Fibroblast of gingiva (primary cell): ENCODE data around the gene ZC3H18.
"Not testable (repeated sequence)": the region's sequence is repeated elsewhere in the genome, so short reads cannot be mapped to it uniquely, and the experiment has no call there.

Source experiments
- DNase-seq: peaks from one replicate; pipeline ENCODE4 v3.0.0-alpha.2; 2011; ENCODE audit warnings: low read depth

Gene ZC3H18

GRCh38 chr16:88605186-88606147 is 35.3 kb downstream of the ZC3H18 start:
- DNase-seq, result no peak

- DNase-seq, result no peak
These were observed 36.0 kb downstream of the ZC3H18 start for GRCh38 chr16:88606148-88606757.

GRCh38 chr16:88608076-88608475 is 37.9 kb downstream of the ZC3H18 start:
- DNase-seq, result no peak

DNA sequence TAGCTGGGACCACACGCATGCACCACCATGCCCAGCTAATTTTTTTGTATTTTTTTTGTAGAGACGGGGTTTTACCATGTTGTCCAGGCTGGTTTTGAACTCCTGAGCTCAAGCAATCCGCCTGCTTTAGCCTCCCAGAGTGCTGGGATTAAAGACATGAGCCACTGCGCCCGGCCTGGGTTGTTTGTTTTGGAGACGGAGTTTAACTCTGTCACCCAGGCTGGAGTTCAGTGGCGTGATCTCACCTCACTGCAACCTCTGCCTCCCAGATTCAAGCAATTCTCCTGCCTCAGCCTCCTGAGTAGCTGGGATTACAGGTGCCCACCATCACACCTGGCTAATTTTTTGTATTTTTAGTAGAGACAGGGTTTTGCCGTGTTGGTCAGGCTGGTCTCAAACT is 39.2 kb downstream of the ZC3H18 start:
- not testable (repeated sequence) for DNase-seq

DNA sequence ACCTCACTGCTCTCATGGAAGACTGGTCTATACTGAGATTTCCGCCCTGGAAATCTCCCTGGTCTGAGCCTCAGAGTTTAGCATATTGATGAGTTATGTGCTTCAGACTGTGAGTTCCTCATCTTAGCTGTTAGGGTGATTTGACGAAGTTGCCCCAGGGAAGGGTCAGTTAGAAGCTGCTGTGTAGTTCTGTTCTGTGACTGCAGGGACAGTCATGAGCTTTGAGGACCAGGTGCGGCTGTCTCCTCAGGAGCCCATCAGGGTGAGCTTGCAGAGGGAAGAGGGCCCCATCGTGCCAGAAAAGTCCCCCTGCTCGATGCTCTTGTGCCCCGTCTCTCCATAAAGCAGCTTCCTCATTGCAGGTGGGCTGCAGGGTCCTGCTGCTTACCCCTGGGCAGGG is 39.9 kb downstream of the ZC3H18 start:
- no peak for DNase-seq

- DNase-seq, result no peak
These were observed 41.0 kb downstream of the ZC3H18 start for GRCh38 chr16:88610909-88611812.

- no peak for DNase-seq
These were observed 43.1 kb downstream of the ZC3H18 start for GRCh38 chr16:88613293-88613692.

- no peak for DNase-seq
These were observed 44.0 kb downstream of the ZC3H18 start for GRCh38 chr16:88613911-88614817.

- DNase-seq, result no peak
These were observed 44.8 kb downstream of the ZC3H18 start for GRCh38 chr16:88614818-88615580.

DNA sequence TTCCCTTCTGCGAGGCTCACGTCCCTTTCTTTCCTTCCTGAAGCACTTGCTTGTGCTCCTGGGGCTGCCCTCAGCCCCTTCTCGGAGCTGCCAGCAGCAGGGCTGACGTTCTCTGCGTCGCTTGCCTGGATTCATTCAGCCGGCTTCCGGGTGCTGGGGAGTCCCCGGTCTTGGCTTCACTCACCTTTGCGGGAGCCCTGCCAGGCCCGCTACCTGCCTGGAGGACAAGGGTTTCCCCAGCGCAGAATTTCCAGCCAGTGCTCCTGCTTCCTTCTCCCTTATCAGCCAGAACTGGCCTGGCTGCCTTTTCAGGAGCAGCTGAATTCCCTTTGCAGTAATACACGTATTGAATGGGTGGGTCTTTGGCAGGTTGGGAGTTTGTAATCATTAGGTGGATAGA is 46.1 kb downstream of the ZC3H18 start:
- DNase-seq, result no peak

DNA sequence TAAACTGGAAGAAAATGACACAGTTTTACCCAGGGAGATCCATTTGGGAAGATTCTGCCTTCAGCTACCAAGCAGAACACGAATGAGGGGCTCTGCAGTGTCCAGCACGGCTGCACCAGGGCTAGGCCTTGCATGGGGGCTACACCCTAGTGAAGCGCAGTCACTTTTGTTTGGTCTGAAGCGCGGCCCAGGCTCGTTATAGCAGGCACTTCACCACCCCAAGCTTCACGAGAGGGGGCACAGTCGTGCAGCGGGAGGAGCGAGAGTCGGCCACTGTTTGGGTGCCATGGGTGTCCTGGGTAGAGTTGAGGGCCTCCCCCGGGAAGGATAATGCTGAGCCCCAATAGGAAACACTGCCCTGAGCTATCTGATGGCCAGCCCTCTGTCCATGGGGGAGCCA is 46.5 kb downstream of the ZC3H18 start:
- DNase-seq, result no peak

DNA sequence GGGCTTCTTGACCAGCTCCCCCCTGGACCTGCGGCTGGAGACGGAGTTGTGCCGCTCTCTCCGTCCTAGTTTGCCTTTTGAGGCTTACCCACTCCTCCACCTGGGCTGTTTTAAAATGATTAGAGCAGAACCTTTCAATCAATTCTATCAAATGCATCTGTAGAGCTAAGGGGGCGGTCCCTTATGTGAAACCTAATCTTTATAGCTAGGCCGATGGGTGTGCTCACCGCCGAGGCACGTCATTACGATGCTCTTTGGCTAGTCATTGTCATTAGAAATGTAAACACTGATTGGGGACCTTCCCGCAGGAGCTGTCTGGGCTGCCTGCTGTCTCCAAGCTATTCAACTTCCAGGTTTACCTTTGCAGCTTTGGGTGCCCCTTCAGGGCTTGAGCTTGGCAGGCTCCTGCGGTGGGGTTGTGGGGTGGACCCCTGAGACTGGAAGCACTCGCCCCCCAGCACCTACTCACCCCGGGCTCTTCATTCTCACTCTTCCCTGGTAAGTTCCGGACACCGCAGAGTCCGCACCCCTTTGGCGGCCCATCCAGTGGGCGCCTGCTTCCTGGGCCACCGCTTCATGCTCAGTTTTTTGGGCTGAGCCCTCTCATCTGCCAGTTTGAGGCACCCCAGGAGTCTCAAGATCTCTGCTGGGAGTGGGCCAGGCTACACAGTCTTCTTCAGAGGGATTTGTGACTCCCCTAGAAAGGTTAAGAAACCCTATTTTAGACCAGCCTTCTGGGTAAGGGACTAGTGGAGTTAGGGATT is 47.2 kb downstream of the ZC3H18 start:
- DNase-seq, result no peak

DNA sequence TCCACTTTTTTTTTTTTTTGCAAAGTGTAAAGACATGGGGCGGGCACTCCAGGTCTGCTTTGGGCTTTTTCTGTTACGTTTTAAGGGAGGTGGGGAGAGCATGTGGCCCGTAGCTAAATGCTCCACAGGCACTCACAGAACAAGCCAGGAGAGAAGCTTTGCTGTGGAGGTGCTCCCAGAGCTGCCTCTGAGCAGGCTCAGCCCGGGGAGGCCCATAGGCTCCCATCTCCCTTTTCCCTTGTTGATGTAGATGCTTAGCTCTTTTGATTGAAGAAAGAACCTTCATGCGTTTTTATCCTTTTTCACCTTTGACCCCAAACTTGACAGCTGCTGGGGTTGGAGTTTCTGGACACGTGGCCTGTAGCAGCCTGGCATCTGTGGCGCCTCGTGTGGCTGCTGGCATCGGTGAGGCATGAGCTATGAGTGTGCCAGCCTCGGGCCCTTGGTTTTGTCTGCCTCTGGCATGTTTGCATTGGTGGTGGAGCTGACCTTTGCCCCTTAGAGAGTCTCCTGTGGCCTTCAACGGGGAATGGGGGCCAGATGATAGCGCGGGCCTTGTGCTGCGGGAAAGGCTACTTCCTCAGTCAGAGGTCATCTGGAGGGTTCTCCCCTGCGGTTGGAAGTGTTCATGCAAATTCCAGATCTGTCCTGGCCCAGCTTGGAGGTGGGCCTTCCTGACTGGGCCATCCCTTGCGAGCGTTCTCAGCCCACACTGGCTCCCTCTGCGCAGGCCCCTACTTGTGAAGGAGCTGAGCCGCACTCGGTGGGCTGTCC is 48.2 kb downstream of the ZC3H18 start:
- DNase-seq, result no peak

- DNase-seq, result no peak
These were observed 48.9 kb downstream of the ZC3H18 start for GRCh38 chr16:88618956-88619667.

- peak; percentile 83 for DNase-seq
These were observed 49.9 kb downstream of the ZC3H18 start for GRCh38 chr16:88619859-88620815.

- no peak for DNase-seq
These were observed 51.9 kb downstream of the ZC3H18 start for GRCh38 chr16:88622125-88622524.

GRCh38 chr16:88622866-88623265 is 52.7 kb downstream of the ZC3H18 start:
- no peak for DNase-seq
